Stomach (tissue), 9 donors: ENCODE data around the gene ADAM8. TPM values are rescaled to one million over a fixed set of nuclear protein-coding genes. Genes with fewer than 3 reads are reported as not detected.
"Not testable (repeated sequence)": the region's sequence is repeated elsewhere in the genome, so short reads cannot be mapped to it uniquely, and the experiment has no call there.

Experiments
- DNase-seq, 2 donors: peaks; one replicate each; pipeline versions ENCODE4 v3.0.0 to v3.0.0-alpha.2; 2013 to 2019
- H3K27ac ChIP-seq, 5 donors: fragments of 200-600 bp in 4 of 5; sonication (generic) in 4 of 5; one replicate each; pipeline ENCODE4 v1.5.1; 2013 to 2019; ENCODE audit warnings: mild to moderate bottlenecking in 1 of 5, moderate library complexity in 1 of 5
- H3K27me3 ChIP-seq, 3 donors: fragments of 200-600 bp; sonication (generic); one replicate each; pipeline ENCODE4 v1.5.1; 2017 to 2019; ENCODE audit warnings: mixed run types in 1 of 3
- H3K36me3 ChIP-seq, 4 donors: fragments of 200-600 bp; sonication (generic); 1 replicate in 3 of 4; 2 replicates in 1 of 4; pipeline ENCODE4 v1.5.1; 2016 to 2019
- H3K4me1 ChIP-seq, 4 donors: fragments of 200-600 bp; sonication (generic); one replicate each; pipeline ENCODE4 v1.5.1; 2016 to 2019
- H3K4me3 ChIP-seq, 4 donors: fragments of 200-600 bp; sonication (generic) in 3 of 4; one replicate each; pipeline ENCODE4 v1.5.1; 2016 to 2019; ENCODE audit warnings: mild to moderate bottlenecking in 1 of 4
- H3K9me3 ChIP-seq, 4 donors: fragments of 200-600 bp; sonication (generic); one replicate each; pipeline ENCODE4 v1.5.1; 2016 to 2019
- EP300 ChIP-seq: sonication (generic); formaldehyde crosslinking; IDR thresholded peaks from one replicate; pipeline ENCODE4 v1.6.1; 2017; ENCODE audit warnings: antibody characterized with exemption
- POLR2A ChIP-seq, 4 donors: fragments of 450-650 bp; IDR thresholded peaks; one replicate each; pipeline ENCODE4 v1.6.1; 2016; ENCODE audit warnings: antibody characterized with exemption in 4 of 4, control low read depth in 2 of 4, mild to moderate bottlenecking in 1 of 4, moderate library complexity in 1 of 4
- POLR2AphosphoS5 ChIP-seq, 3 donors: sonication (generic); formaldehyde crosslinking; IDR thresholded peaks; one replicate each; pipeline ENCODE4 v1.6.1; 2016; ENCODE audit warnings: antibody characterized with exemption in 3 of 3
- WGBS, 5 donors: extraction: QIAGEN DNeasy Blood & Tissue Kit in 3 of 5; methylation state at CpG; one replicate each; pipeline versions ENCODE4 v1.1.5 to v1.1.7; 2013 to 2018; 5-methylcytosine and 5-hydroxymethylcytosine counted together
- intact Hi-C: fragments of 100-400 bp; cut with DNase I; formaldehyde crosslinking; loops from one replicate; pipeline ENCODE4 v1.15.1; 2023; ENCODE audit warnings: low total_unique reads
- polyA plus RNA-seq, 3 donors: library from polyadenylated mRNA; stranded (reverse); fragments of 200-250 nt; gene quantifications; one replicate each; pipeline ENCODE4 v1.2.3, GENCODE V29; 2013
- total RNA-seq, 5 donors: library from RNA; depleted of rRNA; stranded (reverse); fragments of >200 nt; gene quantifications; one replicate each; pipeline versions ENCODE4 v1.1.0 to v1.2.3, GENCODE V29; 2014 to 2016
- TF ChIP-seq, protein P1 (sequence below), 7 experiments: fragments of 450-650 bp in 4 of 7; fragments of 200-600 bp in 3 of 7; sonication (generic) in 3 of 7; IDR thresholded peaks; one replicate each; pipeline ENCODE4 v1.5.1; 2016 to 2019; ENCODE audit warnings: antibody characterized with exemption in 7 of 7, control low read depth in 2 of 7, mild to moderate bottlenecking in 1 of 7
- donor health status: healthy with polysubstance abuse.
- donor health status: Bipolar disorder and iron deficiency.
- donor health status: healthy.

Gene ADAM8
- total and polyA plus RNA-seq, 8 donors, result 1.8 to 50.8 (median 4.4) TPM; not detected in 1

- Histone ChIP-seq H3K36me3 (no peaks in the 10 kb centered on the region), H3K4me1 (no peaks in the 10 kb centered on the region), H3K27ac (no peak overlapping the region), H3K4me3 (no peak overlapping the region), H3K27me3 (peaks cover under 1 to 77% (median 43%) of the 10 kb centered on the region in 3 donors), H3K9me3 (no peaks in the 10 kb centered on the region)
- TF ChIP-seq EP300 (no peak), POLR2A (IDR thresholded peaks at IDR 0.05) (no peak), POLR2AphosphoS5 (IDR thresholded peaks at IDR 0.05) (no peak)
- TF ChIP-seq, protein P1, sequence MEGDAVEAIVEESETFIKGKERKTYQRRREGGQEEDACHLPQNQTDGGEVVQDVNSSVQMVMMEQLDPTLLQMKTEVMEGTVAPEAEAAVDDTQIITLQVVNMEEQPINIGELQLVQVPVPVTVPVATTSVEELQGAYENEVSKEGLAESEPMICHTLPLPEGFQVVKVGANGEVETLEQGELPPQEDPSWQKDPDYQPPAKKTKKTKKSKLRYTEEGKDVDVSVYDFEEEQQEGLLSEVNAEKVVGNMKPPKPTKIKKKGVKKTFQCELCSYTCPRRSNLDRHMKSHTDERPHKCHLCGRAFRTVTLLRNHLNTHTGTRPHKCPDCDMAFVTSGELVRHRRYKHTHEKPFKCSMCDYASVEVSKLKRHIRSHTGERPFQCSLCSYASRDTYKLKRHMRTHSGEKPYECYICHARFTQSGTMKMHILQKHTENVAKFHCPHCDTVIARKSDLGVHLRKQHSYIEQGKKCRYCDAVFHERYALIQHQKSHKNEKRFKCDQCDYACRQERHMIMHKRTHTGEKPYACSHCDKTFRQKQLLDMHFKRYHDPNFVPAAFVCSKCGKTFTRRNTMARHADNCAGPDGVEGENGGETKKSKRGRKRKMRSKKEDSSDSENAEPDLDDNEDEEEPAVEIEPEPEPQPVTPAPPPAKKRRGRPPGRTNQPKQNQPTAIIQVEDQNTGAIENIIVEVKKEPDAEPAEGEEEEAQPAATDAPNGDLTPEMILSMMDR (IDR thresholded peaks at IDR 0.05), result no peak
- 67 to 77% (median 72%) methylated on average over 8 to 14 of the region's 14 CpGs for WGBS, 5 donors
- DNase-seq, result no peak
- intact Hi-C loops, result no loop called here
These were observed 52.6 kb downstream of the ADAM8 start for GRCh38 chr10:133224076-133224475.

GRCh38 chr10:133221756-133222155, 54.9 kb downstream of the ADAM8 start:
- H3K9me3 ChIP-seq, H3K4me1 ChIP-seq, H3K27ac ChIP-seq, H3K36me3 ChIP-seq, DNase-seq, H3K4me3 ChIP-seq, intact Hi-C loops: not testable (repeated sequence)
- 84 to 88% (median 88%) methylated on average over 15 to 18 of the region's 22 CpGs for WGBS, 5 donors
- H3K27me3 ChIP-seq, result peaks cover 2 to 70% (median 32%) of the 10 kb centered on the region in 3 donors

GRCh38 chr10:133221331-133221730, 55.3 kb downstream of the ADAM8 start:
- intact Hi-C loops, result no loop called here
- Histone ChIP-seq H3K36me3 (no peaks in the 10 kb centered on the region), H3K27me3 (peaks cover 2 to 69% (median 28%) of the 10 kb centered on the region in 3 donors), H3K4me1 (no peaks in the 10 kb centered on the region), H3K27ac (no peak overlapping the region), H3K4me3 (no peak overlapping the region), H3K9me3 (no peaks in the 10 kb centered on the region)
- WGBS, 5 donors, result 89 to 91% (median 90%) methylated on average over 10 to 11 of the region's 11 CpGs
- TF ChIP-seq, protein P1 (IDR thresholded peaks at IDR 0.05), result no peak
- TF ChIP-seq POLR2AphosphoS5 (IDR thresholded peaks at IDR 0.05), result no peak
- no peak for TF ChIP-seq EP300
- TF ChIP-seq POLR2A (IDR thresholded peaks at IDR 0.05), result no peak
- no peak for DNase-seq

DNA sequence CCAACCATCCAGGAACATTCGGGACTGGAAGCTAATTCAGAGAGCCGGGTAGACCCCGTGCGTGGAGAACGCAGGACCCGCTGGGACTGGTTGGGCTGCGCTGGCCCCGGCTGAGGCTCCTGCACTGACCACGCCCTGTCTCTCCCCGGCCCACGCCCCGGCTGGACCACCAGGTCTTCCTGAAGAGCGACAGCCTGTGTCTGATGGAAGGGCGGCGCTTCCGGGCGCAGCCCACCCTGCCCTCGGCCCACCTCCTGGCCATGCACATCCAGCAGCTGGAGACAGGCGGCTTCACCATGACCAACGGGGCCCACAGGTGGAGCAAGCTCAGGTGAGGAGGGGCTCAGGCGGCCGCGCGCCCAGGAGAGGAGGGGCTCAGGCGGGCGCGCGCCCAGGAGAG, 56.9 kb downstream of the ADAM8 start:
- intact Hi-C loops, result no loop called here
- H3K9me3 ChIP-seq, result no peaks in the 10 kb centered on the region
- peaks cover 2 to 62% (median 25%) of the 10 kb centered on the region in 3 donors for H3K27me3 ChIP-seq
- H3K4me1 ChIP-seq, result no peaks in the 10 kb centered on the region
- no peak for DNase-seq
- H3K36me3 ChIP-seq, result no peaks in the 10 kb centered on the region
- no peak for TF ChIP-seq POLR2AphosphoS5 (IDR thresholded peaks at IDR 0.05)
- no peak for TF ChIP-seq POLR2A (IDR thresholded peaks at IDR 0.05)
- TF ChIP-seq EP300, result no peak
- TF ChIP-seq, protein P1 (IDR thresholded peaks at IDR 0.05), result no peak
- WGBS, 5 donors, result 7 to 34% (median 15%) methylated on average over 8 to 28 of the region's 28 CpGs
- no peak overlapping the region for H3K27ac ChIP-seq
- H3K4me3 ChIP-seq, result no peak overlapping the region

DNA sequence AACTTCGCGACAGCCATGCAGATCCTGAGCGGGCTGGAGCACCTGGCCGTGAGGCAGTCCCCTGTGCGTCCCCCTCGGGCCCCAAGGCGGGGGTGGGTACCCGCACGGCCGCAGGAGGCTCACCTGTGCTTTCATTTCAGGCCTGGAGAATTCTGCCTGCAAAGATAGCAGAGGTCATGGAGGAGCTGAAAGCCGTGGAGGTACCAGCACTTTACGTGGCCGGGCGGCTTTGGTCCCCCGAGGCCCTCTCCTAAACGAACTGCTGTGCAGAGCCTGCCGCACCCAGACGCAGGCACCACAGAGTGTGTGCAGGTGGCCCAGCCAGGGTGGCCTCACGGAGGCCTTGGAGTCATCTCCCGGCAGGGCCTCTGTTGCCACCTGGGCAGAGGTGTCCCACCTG, 57.8 kb downstream of the ADAM8 start:
- no peak overlapping the region for H3K27ac ChIP-seq
- no peaks in the 10 kb centered on the region for H3K36me3 ChIP-seq
- no peak overlapping the region for H3K4me3 ChIP-seq
- no peak for TF ChIP-seq EP300
- no peak for DNase-seq
- H3K4me1 ChIP-seq, result no peaks in the 10 kb centered on the region
- H3K27me3 ChIP-seq, result peaks cover 2 to 62% (median 25%) of the 10 kb centered on the region in 3 donors
- H3K9me3 ChIP-seq, result no peaks in the 10 kb centered on the region
- 47 to 66% (median 55%) methylated on average over 13 to 20 of the region's 20 CpGs for WGBS, 5 donors
- intact Hi-C loops, result no loop called here
